HL-60 (cell line): ENCODE measurements around the gene NGF.

ENCODE experiments used
- CTCF ChIP-seq: IDR thresholded peaks from one replicate; pipeline ENCODE4 v1.5.1; 2011; ENCODE audit warnings: low read length, control low read depth, inconsistent platforms; ENCODE audit not compliant: insufficient read depth
- GABPA ChIP-seq: IDR thresholded peaks from 2 replicates; pipeline ENCODE4 v1.6.1; 2012; ENCODE audit warnings: low read depth
- POLR2AphosphoS5 ChIP-seq: IDR thresholded peaks from 2 replicates; pipeline ENCODE4 v1.6.1; 2012; ENCODE audit warnings: low read depth
- REST ChIP-seq: IDR thresholded peaks from 2 replicates; pipeline ENCODE4 v1.6.1; 2012; ENCODE audit warnings: low read depth; ENCODE audit not compliant: insufficient replicate concordance
- SPI1 ChIP-seq: IDR thresholded peaks from 2 replicates; pipeline ENCODE4 v1.6.1; 2012; ENCODE audit warnings: low read depth, mild to moderate bottlenecking, borderline replicate concordance

GRCh38 chr1:115311474-115311989 lies 26.5 kb downstream of the NGF start:
- TF ChIP-seq CTCF (no peak), POLR2AphosphoS5 (no peak), SPI1 (no peak), REST (no peak), GABPA (no peak)
